ENCODE data around the gene B4GALNT1.

B4GALNT1 gene

DNA sequence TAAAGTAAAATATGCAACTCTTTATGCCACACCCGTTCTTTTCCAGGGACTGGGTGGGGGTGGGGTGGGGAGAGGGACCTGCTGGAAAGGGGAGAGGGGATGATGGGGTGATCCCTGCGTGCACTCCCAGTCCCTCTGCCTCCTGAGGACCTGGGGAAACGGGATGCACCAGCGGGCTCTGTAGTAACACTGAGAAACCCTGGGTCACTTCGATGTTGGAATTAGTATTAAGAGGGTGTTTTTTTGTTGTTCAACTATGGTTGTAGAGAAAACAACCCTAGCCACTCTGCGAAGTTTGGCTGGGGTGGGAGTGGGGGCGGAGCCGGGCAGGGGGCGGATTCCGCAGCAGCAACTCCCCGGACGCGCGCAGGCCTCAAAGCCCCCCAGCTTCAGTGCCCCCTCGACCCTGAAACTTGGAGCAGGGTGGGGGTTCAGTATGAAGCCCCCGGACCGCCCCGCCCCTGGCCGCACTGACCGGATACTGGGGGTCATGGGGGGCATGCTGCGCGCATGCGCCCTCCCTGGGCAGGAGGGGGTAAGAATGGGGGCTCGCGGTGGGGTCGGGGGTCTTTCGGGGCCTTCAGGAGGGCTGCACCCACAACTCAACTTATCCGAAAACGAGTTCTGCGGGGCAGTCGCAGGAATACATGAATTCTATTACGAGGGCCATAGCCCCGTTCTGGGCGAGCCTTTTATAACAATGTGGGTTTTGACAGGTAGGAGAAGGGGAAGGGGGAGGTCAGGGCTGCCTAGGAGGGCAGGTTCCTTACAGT lies 23.0 kb downstream of the B4GALNT1 start:
- TF ChIP-seq, protein P1, sequence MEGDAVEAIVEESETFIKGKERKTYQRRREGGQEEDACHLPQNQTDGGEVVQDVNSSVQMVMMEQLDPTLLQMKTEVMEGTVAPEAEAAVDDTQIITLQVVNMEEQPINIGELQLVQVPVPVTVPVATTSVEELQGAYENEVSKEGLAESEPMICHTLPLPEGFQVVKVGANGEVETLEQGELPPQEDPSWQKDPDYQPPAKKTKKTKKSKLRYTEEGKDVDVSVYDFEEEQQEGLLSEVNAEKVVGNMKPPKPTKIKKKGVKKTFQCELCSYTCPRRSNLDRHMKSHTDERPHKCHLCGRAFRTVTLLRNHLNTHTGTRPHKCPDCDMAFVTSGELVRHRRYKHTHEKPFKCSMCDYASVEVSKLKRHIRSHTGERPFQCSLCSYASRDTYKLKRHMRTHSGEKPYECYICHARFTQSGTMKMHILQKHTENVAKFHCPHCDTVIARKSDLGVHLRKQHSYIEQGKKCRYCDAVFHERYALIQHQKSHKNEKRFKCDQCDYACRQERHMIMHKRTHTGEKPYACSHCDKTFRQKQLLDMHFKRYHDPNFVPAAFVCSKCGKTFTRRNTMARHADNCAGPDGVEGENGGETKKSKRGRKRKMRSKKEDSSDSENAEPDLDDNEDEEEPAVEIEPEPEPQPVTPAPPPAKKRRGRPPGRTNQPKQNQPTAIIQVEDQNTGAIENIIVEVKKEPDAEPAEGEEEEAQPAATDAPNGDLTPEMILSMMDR (IDR thresholded peaks at IDR 0.05; ENCODE audit: low read depth, low read length) = no peak
- Histone ChIP-seq H3K36me3 (peaks cover 35% of the 10 kb centered on the region), H3K9me3 (ENCODE audit: severe bottlenecking) (no peaks in the 10 kb centered on the region), H3K4me3 (ENCODE audit: low read depth, low read length) (peak overlapping the region; percentile 70), H3K27me3 (ENCODE audit: insufficient read depth, low read depth, severe bottlenecking) (no peaks in the 10 kb centered on the region), H3K27ac (peak overlapping the region; percentile 98)
- no peak for DNase-seq

DNA sequence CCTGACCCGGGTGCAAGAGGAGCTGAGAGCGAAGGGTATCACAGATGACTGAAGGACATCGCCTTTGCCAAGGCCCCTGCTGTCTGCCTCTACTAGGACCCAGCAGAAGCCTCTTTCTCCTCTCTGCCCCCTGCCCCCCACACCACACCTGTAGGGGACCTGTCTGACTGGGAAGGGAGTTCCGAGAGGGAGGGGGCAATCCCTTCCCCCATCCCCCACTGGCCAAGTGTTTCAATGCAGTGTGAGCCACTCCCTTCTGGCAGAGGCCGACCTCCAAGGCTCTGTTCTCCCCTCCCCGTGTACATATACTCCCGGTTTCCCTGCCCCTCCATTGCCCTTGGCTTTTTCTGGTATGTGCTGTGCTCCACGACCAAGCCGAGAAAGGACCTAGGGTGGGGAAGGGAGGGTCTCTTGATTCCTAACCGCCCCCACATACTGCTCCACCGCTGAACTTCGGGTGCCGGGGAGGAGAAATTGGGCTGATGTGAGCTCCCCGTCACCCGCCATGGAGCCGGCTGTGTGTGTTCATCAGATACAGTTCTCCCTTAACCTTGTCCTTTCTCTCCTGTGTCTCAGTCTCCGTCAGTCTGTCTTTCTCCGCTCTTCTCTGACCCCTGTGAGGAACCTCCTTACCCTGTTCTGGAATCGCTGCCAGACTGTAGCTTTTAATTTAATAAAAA lies 23.8 kb downstream of the B4GALNT1 start:
- Histone ChIP-seq H3K4me3 (ENCODE audit: low read depth, low read length) (no peak overlapping the region), H3K36me3 (peaks cover 28% of the 10 kb centered on the region), H3K27ac (peak overlapping the region; percentile 98), H3K27me3 (ENCODE audit: insufficient read depth, low read depth, severe bottlenecking) (no peaks in the 10 kb centered on the region), H3K9me3 (ENCODE audit: severe bottlenecking) (no peaks in the 10 kb centered on the region)
- TF ChIP-seq, protein P1 (IDR thresholded peaks at IDR 0.05; ENCODE audit: low read depth, low read length) = no peak
- DNase-seq = peak; percentile 54

DNA sequence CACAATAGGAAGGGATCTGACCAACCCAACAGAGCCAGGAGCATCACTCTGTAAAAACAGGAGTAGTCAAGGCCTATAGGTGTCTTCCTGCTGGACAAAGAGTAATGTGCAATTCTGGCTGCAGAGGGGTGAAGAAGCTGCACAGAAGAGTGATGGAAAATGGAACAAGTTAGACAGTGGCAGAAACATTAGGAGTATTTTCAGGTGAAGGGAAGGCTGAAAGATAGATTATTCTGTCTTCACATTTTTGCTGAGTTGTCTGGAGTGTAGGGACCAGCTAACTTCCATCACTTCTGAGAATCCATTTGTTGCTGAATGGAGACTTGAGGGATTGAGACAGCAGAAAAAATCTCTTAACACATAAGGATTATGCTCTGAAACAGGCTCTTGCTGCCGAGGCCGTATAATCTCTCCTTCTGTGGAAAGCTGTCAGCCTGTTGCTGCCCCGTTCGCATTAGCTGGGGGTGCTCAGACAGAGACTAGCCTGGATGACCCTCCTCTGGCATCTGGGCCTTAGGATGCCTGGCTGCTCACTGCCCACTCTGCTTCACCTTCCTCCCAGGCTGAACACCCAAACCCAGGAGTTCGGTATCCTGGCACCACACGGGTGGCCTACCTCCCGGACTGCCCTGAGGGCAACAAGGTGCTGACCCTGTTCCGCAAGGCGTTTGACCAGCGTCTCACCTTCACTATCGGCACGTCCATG lies 24.9 kb downstream of the B4GALNT1 start:
- Histone ChIP-seq H3K9me3 (ENCODE audit: severe bottlenecking) (no peaks in the 10 kb centered on the region), H3K36me3 (peaks cover 17% of the 10 kb centered on the region), H3K4me3 (ENCODE audit: low read depth, low read length) (no peak overlapping the region), H3K27ac (peak overlapping the region; percentile 98), H3K27me3 (ENCODE audit: insufficient read depth, low read depth, severe bottlenecking) (no peaks in the 10 kb centered on the region)
- TF ChIP-seq, protein P1 (IDR thresholded peaks at IDR 0.05; ENCODE audit: low read depth, low read length) = no peak
- DNase-seq = peak; percentile 85

DNA sequence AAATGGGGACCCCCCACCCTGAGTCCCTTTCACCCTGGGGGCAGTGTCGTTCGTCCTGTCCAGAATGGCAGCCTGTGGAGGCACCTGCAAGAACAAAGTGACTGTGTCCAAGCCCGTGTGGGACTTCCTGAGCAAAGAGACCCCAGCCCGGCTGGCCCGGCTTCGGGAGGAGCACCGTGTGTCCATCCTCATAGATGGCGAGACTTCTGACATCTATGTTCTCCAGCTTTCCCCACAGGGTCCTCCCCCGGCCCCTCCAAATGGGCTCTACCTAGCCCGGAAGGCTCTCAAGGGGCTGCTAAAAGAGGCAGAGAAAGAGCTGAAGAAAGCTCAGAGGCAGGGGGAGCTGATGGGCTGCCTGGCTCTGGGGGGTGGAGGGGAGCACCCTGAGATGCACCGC lies 26.2 kb downstream of the B4GALNT1 start:
- Histone ChIP-seq H3K9me3 (ENCODE audit: severe bottlenecking) (no peaks in the 10 kb centered on the region), H3K27ac (no peak overlapping the region; the same call in 1 of the 2 replicates), H3K36me3 (peaks cover 20% of the 10 kb centered on the region), H3K4me3 (ENCODE audit: low read depth, low read length) (no peak overlapping the region), H3K27me3 (ENCODE audit: insufficient read depth, low read depth, severe bottlenecking) (no peaks in the 10 kb centered on the region)
- TF ChIP-seq, protein P1 (IDR thresholded peaks at IDR 0.05; ENCODE audit: low read depth, low read length) = no peak
- DNase-seq = no peak

DNA sequence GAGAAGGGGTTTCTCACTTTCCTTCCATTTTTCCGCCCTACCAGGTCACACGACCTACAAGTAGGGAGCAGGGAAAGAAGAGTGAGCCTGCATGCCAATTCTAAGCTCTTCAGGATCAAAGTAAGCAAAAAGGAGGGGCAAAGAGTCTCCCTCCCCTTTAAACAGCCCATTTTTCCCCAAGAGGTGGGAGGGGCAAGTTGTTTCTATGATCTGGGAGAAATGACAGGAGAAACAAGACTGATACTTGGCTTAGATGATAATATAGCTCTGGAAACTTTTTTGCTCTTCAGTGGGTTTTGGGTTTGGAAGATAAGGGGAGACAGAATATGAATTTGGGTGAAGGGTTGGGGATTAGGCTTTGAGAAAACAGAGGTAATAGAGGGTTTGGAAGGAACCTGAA lies 26.6 kb downstream of the B4GALNT1 start:
- no peak for DNase-seq
- H3K27me3 ChIP-seq (ENCODE audit: insufficient read depth, low read depth, severe bottlenecking) = no peaks in the 10 kb centered on the region
- no peaks in the 10 kb centered on the region for H3K9me3 ChIP-seq (ENCODE audit: severe bottlenecking)
- no peak overlapping the region; the same call in 1 of the 2 replicates for H3K27ac ChIP-seq
- no peak overlapping the region for H3K4me3 ChIP-seq (ENCODE audit: low read depth, low read length)
- TF ChIP-seq, protein P1 (IDR thresholded peaks at IDR 0.05; ENCODE audit: low read depth, low read length) = no peak
- H3K36me3 ChIP-seq = peaks cover 24% of the 10 kb centered on the region

Measured in WERI-Rb-1 (cell line).